ENCODE results near the gene ATP8A2.

- TF ChIP-seq CTCF (IDR thresholded peaks at IDR 0.05) (no peak), POLR2A (IDR thresholded peaks at IDR 0.05) (no peak)
These were observed 591.9 kb downstream of the ATP8A2 start for GRCh38 chr13:25963674-25964073.

All from right lobe of liver (tissue), 4 donors.